ENCODE measurements around the gene KLRC1. TPM values are rescaled to one million over a fixed set of nuclear protein-coding genes. Genes with fewer than 3 reads are reported as not detected.
"Not testable (repeated sequence)": the region's sequence is repeated elsewhere in the genome, so short reads cannot be mapped to it uniquely, and the experiment has no call there.

Gene KLRC1
- total and polyA plus RNA-seq, 2 of the 8 experiments (the other 6 are each of a cell fraction or from before 2014, with no cell fraction given), result not detected

- TF ChIP-seq NRF1 (IDR thresholded peaks at IDR 0.05; ENCODE audit: low read depth, low read length) (no peak), EGR1 (IDR thresholded peaks at IDR 0.05; ENCODE audit: borderline replicate concordance, low read depth, low read length) (no peak), CEBPB (IDR thresholded peaks at IDR 0.05; ENCODE audit: low read depth, low read length) (no peak), ZNF274 (IDR thresholded peaks at IDR 0.05; ENCODE audit: borderline replicate concordance, extremely low read depth, low read length) (no peak), BACH1 (IDR thresholded peaks at IDR 0.05; ENCODE audit: low read length) (no peak), RBBP5 (IDR thresholded peaks at IDR 0.05; ENCODE audit: borderline replicate concordance, low read depth, low read length) (no peak), POLR2A (IDR thresholded peaks at IDR 0.05; ENCODE audit: control extremely low read depth in 1 of 2, low read depth in 2 of 2, low read length in 2 of 2) (no peak), TCF12 (IDR thresholded peaks at IDR 0.05; ENCODE audit: low read depth, low read length) (no peak)
These were observed 4.9 kb downstream of the KLRC1 start (continued) for GRCh38 chr12:10448236-10448635.

DNA sequence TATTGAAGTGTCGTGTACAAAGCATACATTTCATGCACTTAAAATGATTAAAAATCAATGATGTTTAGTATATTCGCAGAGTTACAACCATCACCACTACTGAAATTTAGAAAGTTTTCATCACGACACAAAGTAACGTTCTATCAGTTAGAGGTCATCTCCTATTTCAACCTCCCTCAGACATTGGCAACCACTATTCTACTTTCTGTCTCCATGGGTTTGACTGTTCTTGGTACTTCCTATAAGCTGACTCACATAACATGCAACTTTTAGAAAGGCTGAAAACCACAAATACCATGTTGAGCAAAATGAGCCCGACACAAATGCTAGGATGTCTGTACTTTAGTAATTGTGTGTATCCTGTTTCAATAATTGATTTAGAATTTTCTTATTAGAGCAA, 7.1 kb downstream of the KLRC1 start:
- H2BK5ac ChIP-seq (ENCODE audit: low read depth, low read length), result not testable (repeated sequence)
- 93% methylated on average over 5 of the region's 5 CpGs; no CpG with 5 or more reads in 1 of the 2 experiments for WGBS, 2 experiments (ENCODE audit: extremely low coverage in 1 of 2, insufficient coverage in 1 of 2, insufficient read length in 1 of 2, insufficient replicate concordance in 2 of 2, low coverage in 1 of 2, low lambda C conversion rate in 2 of 2, missing lambda C conversion rate in 1 of 2)

More for the DNA sequence above, 7.1 kb downstream of the KLRC1 start:
- H3K9me3 ChIP-seq (ENCODE audit: insufficient read depth in 2 of 2, low read depth in 1 of 2, low read length in 1 of 2); H3K9ac ChIP-seq (replicated peaks in 1 of 4; ENCODE audit: extremely low read depth in 1 of 4, low read depth in 3 of 4, low read length in 3 of 4); H3K79me1 ChIP-seq (ENCODE audit: low read depth, low read length); H3K36me3 ChIP-seq (ENCODE audit: control insufficient read depth in 2 of 4, insufficient read depth in 4 of 4, low read length in 3 of 4); H2BK120ac ChIP-seq (replicated peaks; ENCODE audit: low read depth, low read length); H3K23me2 ChIP-seq (ENCODE audit: low read depth, low read length); H4K91ac ChIP-seq (replicated peaks; ENCODE audit: insufficient read length, low read length); H4K5ac ChIP-seq (ENCODE audit: insufficient read length, low read depth, low read length); DNase-seq (ENCODE audit: low read depth in 1 of 2, low spot score in 2 of 2); H2BK15ac ChIP-seq (ENCODE audit: low read length); H4K20me1 ChIP-seq (replicated peaks in 1 of 2; ENCODE audit: control insufficient read depth in 1 of 2, insufficient read depth in 2 of 2, low read length in 2 of 2); H3K4ac ChIP-seq (replicated peaks; ENCODE audit: insufficient read length, low read depth, low read length); H3K4me2 ChIP-seq (ENCODE audit: insufficient read depth in 1 of 2, low read depth in 2 of 2, low read length in 2 of 2); H3K79me2 ChIP-seq (ENCODE audit: control insufficient read depth in 1 of 2, insufficient read depth in 2 of 2, low read length in 2 of 2); H3K14ac ChIP-seq (ENCODE audit: insufficient read length); POLR2A ChIA-PET (ENCODE audit: partially characterized antibody); H3K4me1 ChIP-seq (replicated peaks in 1 of 4; ENCODE audit: control insufficient read depth in 3 of 4, insufficient read depth in 4 of 4, low read length in 3 of 4); H3K27ac ChIP-seq (ENCODE audit: low read depth, low read length); H3K4me3 ChIP-seq (ENCODE audit: extremely low read depth in 1 of 4, insufficient read depth in 2 of 4, low read depth in 3 of 4, low read length in 4 of 4); CTCF ChIA-PET (ENCODE audit: partially characterized antibody); H2AK5ac ChIP-seq (ENCODE audit: low read depth, low read length); H2BK20ac ChIP-seq (ENCODE audit: low read length); H4K8ac ChIP-seq (ENCODE audit: extremely low read depth, insufficient read depth, low read length); H2AFZ ChIP-seq (ENCODE audit: low read length); H3K23ac ChIP-seq (ENCODE audit: insufficient read length); H3K27me3 ChIP-seq (replicated peaks in 1 of 4; ENCODE audit: control insufficient read depth in 3 of 4, extremely low read depth in 1 of 4, insufficient read depth in 3 of 4, low read length in 3 of 4); H3K56ac ChIP-seq (replicated peaks; ENCODE audit: insufficient read length, low read depth, low read length); H3K18ac ChIP-seq (ENCODE audit: extremely low read depth, low read length); H2BK12ac ChIP-seq (ENCODE audit: low read depth, low read length): not testable (repeated sequence)
- FAIRE-seq, result peak; percentile 68
